H9 (cell line): ENCODE measurements around the gene GATD1. TPM values are rescaled to one million over a fixed set of nuclear protein-coding genes. Genes with fewer than 3 reads are reported as not detected.

ENCODE experiments used
- DNase-seq: peaks from one replicate; pipeline ENCODE4 v3.0.0-alpha.2; 2017
- H2AFZ ChIP-seq: one replicate; pipeline ENCODE4 v1.6.1; 2013; ENCODE audit warnings: mild to moderate bottlenecking, low read length, control low read depth, moderate library complexity
- H2AK5ac ChIP-seq: 2 replicates; pipeline ENCODE4 v1.6.1; 2013; ENCODE audit warnings: low read length, control low read depth, mixed read lengths; ENCODE audit not compliant: insufficient read length
- H2BK120ac ChIP-seq: one replicate; pipeline ENCODE4 v1.6.1; 2013; ENCODE audit warnings: low read depth, mild to moderate bottlenecking, low read length, control low read depth, inconsistent platforms; ENCODE audit not compliant: poor library complexity, severe bottlenecking
- H2BK12ac ChIP-seq: 2 replicates; pipeline ENCODE4 v1.6.1; 2013; ENCODE audit warnings: low read length, control low read depth, mixed read lengths, low read depth; ENCODE audit not compliant: insufficient read length
- H2BK15ac ChIP-seq: 2 replicates; pipeline ENCODE4 v1.6.1; 2013; ENCODE audit warnings: low read depth, low read length, control low read depth
- H2BK20ac ChIP-seq: one replicate; pipeline ENCODE4 v1.6.1; 2013; ENCODE audit warnings: low read depth, mild to moderate bottlenecking, low read length, control low read depth, inconsistent platforms; ENCODE audit not compliant: poor library complexity, severe bottlenecking
- H2BK5ac ChIP-seq: 2 replicates; pipeline ENCODE4 v1.6.1; 2013; ENCODE audit warnings: low read length, control low read depth, mixed read lengths; ENCODE audit not compliant: insufficient read length
- H3K14ac ChIP-seq: 2 replicates; pipeline ENCODE4 v1.6.1; 2013; ENCODE audit warnings: low read length, control low read depth; ENCODE audit not compliant: insufficient read depth
- H3K18ac ChIP-seq: 2 replicates; pipeline ENCODE4 v1.6.1; 2013; ENCODE audit warnings: low read depth, mild to moderate bottlenecking, mixed read lengths, low read length, control low read depth; ENCODE audit not compliant: insufficient read length
- H3K23ac ChIP-seq: 2 replicates; pipeline ENCODE4 v1.6.1; 2013; ENCODE audit warnings: low read length, control low read depth, mixed read lengths, low read depth; ENCODE audit not compliant: insufficient read length
- H3K23me2 ChIP-seq: 2 replicates; pipeline ENCODE4 v1.6.1; 2013; ENCODE audit warnings: low read depth, mild to moderate bottlenecking, mixed read lengths, low read length, control low read depth; ENCODE audit not compliant: insufficient read length, poor library complexity, severe bottlenecking
- H3K27ac ChIP-seq: 2 replicates; pipeline ENCODE4 v1.5.1; 2013; ENCODE audit warnings: low read length, control low read depth, mixed read lengths, low read depth; ENCODE audit not compliant: insufficient read length
- H3K27me3 ChIP-seq: 2 replicates; pipeline ENCODE4 v1.6.1; 2013; ENCODE audit warnings: low read length, control low read depth, inconsistent platforms; ENCODE audit not compliant: insufficient read depth
- H3K4ac ChIP-seq: 2 replicates; pipeline ENCODE4 v1.6.1; 2013; ENCODE audit warnings: low read depth, mild to moderate bottlenecking, control low read depth, inconsistent platforms, low read length, moderate library complexity
- H3K4me1 ChIP-seq: 2 replicates; pipeline ENCODE4 v1.6.1; 2013; ENCODE audit warnings: low read length, control low read depth, inconsistent platforms; ENCODE audit not compliant: insufficient read depth
- H3K4me2 ChIP-seq: 2 replicates; pipeline ENCODE4 v1.6.1; 2013; ENCODE audit warnings: low read length, control low read depth, mixed read lengths; ENCODE audit not compliant: insufficient read length, insufficient read depth
- H3K56ac ChIP-seq: 2 replicates; pipeline ENCODE4 v1.6.1; 2013; ENCODE audit warnings: low read depth, mild to moderate bottlenecking, mixed read lengths, low read length, control low read depth; ENCODE audit not compliant: insufficient read length
- H3K79me1 ChIP-seq: 2 replicates; pipeline ENCODE4 v1.6.1; 2013; ENCODE audit warnings: low read depth, mild to moderate bottlenecking, moderate library complexity, low read length, control low read depth, inconsistent platforms; ENCODE audit not compliant: insufficient read depth, poor library complexity, severe bottlenecking
- H3K79me2 ChIP-seq: 2 replicates; pipeline ENCODE4 v1.6.1; 2013; ENCODE audit warnings: low read length, control low read depth, inconsistent platforms; ENCODE audit not compliant: insufficient read depth
- H3K9ac ChIP-seq: 2 replicates; pipeline ENCODE4 v1.6.1; 2013; ENCODE audit warnings: low read length, control low read depth, mixed read lengths; ENCODE audit not compliant: insufficient read length; ENCODE audit errors: extremely low read depth
- H3K9me3 ChIP-seq: one replicate; pipeline ENCODE4 v1.6.1; 2013; ENCODE audit warnings: low read depth, low read length, inconsistent platforms; ENCODE audit not compliant: control insufficient read depth
- H3T11ph ChIP-seq: one replicate; pipeline ENCODE4 v1.6.1; 2013; ENCODE audit warnings: mild to moderate bottlenecking, low read length, control low read depth, inconsistent platforms
- H4K20me1 ChIP-seq: one replicate; pipeline ENCODE4 v1.6.1; 2013; ENCODE audit not compliant: control insufficient read depth, insufficient read length, insufficient read depth
- H4K5ac ChIP-seq: 2 replicates; pipeline ENCODE4 v1.6.1; 2013; ENCODE audit warnings: low read depth, mild to moderate bottlenecking, mixed read lengths, low read length, control low read depth; ENCODE audit not compliant: insufficient read length
- H4K8ac ChIP-seq: replicated peaks from 2 replicates; pipeline ENCODE4 v1.6.1; 2013; ENCODE audit warnings: low read length, control low read depth, mixed read lengths, low read depth; ENCODE audit not compliant: insufficient read length
- H4K91ac ChIP-seq: 2 replicates; pipeline ENCODE4 v1.6.1; 2013; ENCODE audit warnings: low read depth, mild to moderate bottlenecking, moderate library complexity, mixed read lengths, low read length, control low read depth; ENCODE audit not compliant: insufficient read length
- H3K27ac Mint-ChIP-seq, 3 experiments: 2 replicates in 2 of 3; 3 replicates in 1 of 3; pipeline ENCODE4 v1.8.0; 2020 to 2021; ENCODE audit warnings: mixed read lengths in 3 of 3, mild to moderate bottlenecking in 1 of 3, moderate library complexity in 1 of 3
- H3K27me3 Mint-ChIP-seq: 2 replicates; pipeline ENCODE4 v1.8.0; 2021; ENCODE audit warnings: low read depth, mild to moderate bottlenecking, moderate library complexity, mixed read lengths
- H3K36me3 Mint-ChIP-seq, 3 experiments: 2 replicates in 2 of 3; 3 replicates in 1 of 3; pipeline ENCODE4 v1.8.0; 2020 to 2021; ENCODE audit warnings: low read depth in 3 of 3, mixed read lengths in 3 of 3; ENCODE audit not compliant: insufficient read depth in 1 of 3
- H3K4me1 Mint-ChIP-seq, 2 experiments: 2 replicates each; pipeline ENCODE4 v1.8.0; 2020; ENCODE audit warnings: mixed read lengths in 2 of 2
- H3K4me3 Mint-ChIP-seq, 2 experiments: 2 replicates in 1 of 2; 3 replicates in 1 of 2; pipeline ENCODE4 v1.8.0; 2020 to 2021; ENCODE audit warnings: mild to moderate bottlenecking in 2 of 2, mixed read lengths in 2 of 2, moderate library complexity in 1 of 2
- H3K9me3 Mint-ChIP-seq, 2 experiments: 2 replicates in 1 of 2; 3 replicates in 1 of 2; pipeline ENCODE4 v1.8.0; 2020; ENCODE audit warnings: mild to moderate bottlenecking in 2 of 2, mixed read lengths in 2 of 2, moderate library complexity in 1 of 2
- CTCF ChIP-seq: fragments of 200-600 bp; sonication (generic); conservative IDR thresholded peaks from 3 replicates; pipeline ENCODE4 v1.8.0; 2021; ENCODE audit warnings: antibody characterized with exemption, mild to moderate bottlenecking
- WGBS: extraction: QIAGEN DNeasy Blood & Tissue Kit; methylation state at CpG from one replicate; pipeline ENCODE4 v1.1.7; 2013; ENCODE audit warnings: missing lambda C conversion rate, low lambda C conversion rate, mixed read lengths; ENCODE audit not compliant: insufficient read length; ENCODE audit errors: extremely low coverage; 5-methylcytosine and 5-hydroxymethylcytosine counted together
- total RNA-seq: library from RNA; stranded (reverse); gene quantifications from 2 replicates; pipeline ENCODE4 v1.2.1, GENCODE V29; 2021

The GATD1 gene
- total RNA-seq, 1 experiment from 2014 or later, result 60.0 TPM

DNA sequence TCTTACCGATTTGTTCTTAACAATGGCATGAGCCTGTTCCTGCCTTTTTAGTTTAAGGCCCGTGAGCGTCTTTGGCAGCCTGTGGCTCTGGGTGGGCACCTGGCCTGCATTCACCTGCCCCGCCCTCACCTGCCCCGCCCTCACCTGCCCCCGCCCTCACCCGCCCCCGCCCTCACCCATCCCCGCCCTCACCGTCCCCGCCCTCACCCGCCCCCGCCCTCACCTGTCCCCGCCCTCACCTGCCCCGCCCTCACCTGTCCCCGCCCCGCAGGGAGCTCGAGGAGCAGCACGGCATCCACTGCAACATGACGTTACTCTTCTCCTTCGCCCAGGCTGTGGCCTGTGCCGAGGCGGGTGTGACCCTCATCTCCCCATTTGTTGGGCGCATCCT is 14.2 kb downstream of the GATD1 start:
- H2AFZ ChIP-seq, result no peak overlapping the region
- no peak overlapping the region for H2BK120ac ChIP-seq
- H3K27me3 ChIP-seq, result no peaks in the 10 kb centered on the region
- Mint-ChIP-seq H3K36me3 (peaks cover 33 to 81% (median 63%) of the 10 kb centered on the region in 3 experiments; a peak in 6 of 7 replicates), H3K9me3 (no peaks in the 10 kb centered on the region), H3K27me3 (no peaks in the 10 kb centered on the region), H3K4me1 (peaks cover 11 to 15% of the 10 kb centered on the region in 2 experiments), H3K4me3 (peak overlapping the region in 1 of 2 experiments; percentile 20; a peak in 1 of 5 replicates), H3K27ac (peak overlapping the region in 2 of 3 experiments; percentile 64 to 94; a peak in 3 of 7 replicates)
- no peak overlapping the region for H2BK12ac ChIP-seq
- WGBS, result no CpG with 5 or more reads among the region's 24 CpGs
- H4K5ac ChIP-seq, result peak overlapping the region; percentile 36
- no peak overlapping the region for H2BK15ac ChIP-seq
- H3K4ac ChIP-seq, result no peak overlapping the region
- H4K91ac ChIP-seq, result no peak overlapping the region
- DNase-seq, result peak; percentile 76
- no peak overlapping the region for H3K18ac ChIP-seq
- no peak overlapping the region for H4K8ac ChIP-seq
- no peak overlapping the region for H3K23ac ChIP-seq
- no peak overlapping the region for H2BK5ac ChIP-seq
- no peaks in the 10 kb centered on the region for H3K23me2 ChIP-seq
- H3K9ac ChIP-seq, result no peak overlapping the region
- no peak overlapping the region for H2AK5ac ChIP-seq
- H2BK20ac ChIP-seq, result no peak overlapping the region
- H3K27ac ChIP-seq, result no peak overlapping the region
- no peak overlapping the region for H3K14ac ChIP-seq
- H3K4me2 ChIP-seq, result no peak overlapping the region
- TF ChIP-seq CTCF, result no peak
- H3K4me1 ChIP-seq, result no peaks in the 10 kb centered on the region
- H3T11ph ChIP-seq, result no peak overlapping the region
- H3K79me1 ChIP-seq, result no peaks in the 10 kb centered on the region
- no peak overlapping the region for H3K56ac ChIP-seq
- H3K9me3 ChIP-seq, result no peaks in the 10 kb centered on the region
- H4K20me1 ChIP-seq, result no peaks in the 10 kb centered on the region
- H3K79me2 ChIP-seq, result no peaks in the 10 kb centered on the region
